A172 (cell line): ENCODE data around the gene FOXA3. TPM values are rescaled to one million over a fixed set of nuclear protein-coding genes. Genes with fewer than 3 reads are reported as not detected.
"Not testable (repeated sequence)": the region's sequence is repeated elsewhere in the genome, so short reads cannot be mapped to it uniquely, and the experiment has no call there.

Experiments used
- DNase-seq: peaks from one replicate; pipeline ENCODE4 v3.0.0-alpha.2; 2015; ENCODE audit warnings: low spot score
- total RNA-seq: library from RNA; depleted of rRNA; stranded (reverse); fragments of >200 nt; shearing (Covaris generic); gene quantifications from 2 replicates; pipeline ENCODE4 v1.2.3, GENCODE V29; 2014

FOXA3 gene
- total RNA-seq, 1 experiment from 2014 or later: not detected

- no peak for DNase-seq
These were observed 35.6 kb upstream of the FOXA3 start for GRCh38 chr19:45828523-45828922.

GRCh38 chr19:45828945-45829344 is 35.2 kb upstream of the FOXA3 start:
- DNase-seq: no peak

GRCh38 chr19:45834970-45835369 is 29.2 kb upstream of the FOXA3 start:
- no peak for DNase-seq

GRCh38 chr19:45842198-45842597 is 21.9 kb upstream of the FOXA3 start:
- no peak for DNase-seq

- DNase-seq: no peak
These were observed 16.5 kb upstream of the FOXA3 start for GRCh38 chr19:45847663-45848062.

GRCh38 chr19:45848922-45849321 is 15.2 kb upstream of the FOXA3 start:
- DNase-seq: no peak

- DNase-seq: no peak
These were observed 11.9 kb upstream of the FOXA3 start for GRCh38 chr19:45852145-45852750.

GRCh38 chr19:45852983-45853382 is 11.1 kb upstream of the FOXA3 start:
- no peak for DNase-seq

- no peak for DNase-seq
These were observed 9.9 kb upstream of the FOXA3 start for GRCh38 chr19:45854167-45854778.

- no peak for DNase-seq
These were observed 3.5 kb upstream of the FOXA3 start for GRCh38 chr19:45860359-45861259.

GRCh38 chr19:45862271-45862563 is 1.9 kb upstream of the FOXA3 start:
- DNase-seq: no peak

GRCh38 chr19:45862564-45863334 is 1.4 kb upstream of the FOXA3 start, which contains the start of gene SYMPK:
TSS of gene SYMPK (minus strand) at chr19:45863147. CDS start at chr19:45854495, 8,652 bp downstream.
- peak; percentile 91 for DNase-seq

GRCh38 chr19:45863335-45863839 is 739 bp upstream of the FOXA3 start:
- no peak for DNase-seq

GRCh38 chr19:45864629-45865082 is 530 bp downstream of the FOXA3 start:
- DNase-seq: no peak

- no peak for DNase-seq
These were observed 1.3 kb downstream of the FOXA3 start for GRCh38 chr19:45865269-45865948.

- no peak for DNase-seq
These were observed 2.5 kb downstream of the FOXA3 start for GRCh38 chr19:45866400-45867176.

- DNase-seq: not testable (repeated sequence)
These were observed 3.1 kb downstream of the FOXA3 start for GRCh38 chr19:45867241-45867640.

- no peak for DNase-seq
These were observed 6.7 kb downstream of the FOXA3 start for GRCh38 chr19:45870798-45871197.

- no peak for DNase-seq
These were observed 8.2 kb downstream of the FOXA3 start for GRCh38 chr19:45872095-45872919.
